Lung (tissue), 12 donors: ENCODE measurements around the gene CRY2. TPM values are rescaled to one million over a fixed set of nuclear protein-coding genes. Genes with fewer than 3 reads are reported as not detected.

Source experiments
- ATAC-seq: fragments of 200-7000 bp; cut with Tn5 transposase; one replicate; pipeline ENCODE4 v1.9.1; 2020; ENCODE audit warnings: moderate number of reproducible peaks; ENCODE audit not compliant: insufficient read depth, low FRiP score
- DNase-seq, 3 donors: peaks; one replicate each; pipeline ENCODE4 v3.0.0-alpha.2; 2013 to 2017
- H3K27ac ChIP-seq, 2 donors: one replicate each; pipeline ENCODE4 v1.5.1; 2013; ENCODE audit warnings: mild to moderate bottlenecking in 2 of 2, moderate library complexity in 2 of 2, control low read depth in 1 of 2, inconsistent platforms in 1 of 2, low read depth in 1 of 2, low read length in 1 of 2
- H3K27me3 ChIP-seq, 3 donors: one replicate each; pipeline ENCODE4 v1.5.1; 2013; ENCODE audit warnings: low read length in 2 of 3; ENCODE audit not compliant: control insufficient read depth in 3 of 3, insufficient read depth in 3 of 3
- H3K36me3 ChIP-seq, 4 donors: one replicate each; pipeline ENCODE4 v1.5.1; 2013; ENCODE audit warnings: low read length in 4 of 4, mild to moderate bottlenecking in 1 of 4, moderate library complexity in 1 of 4; ENCODE audit not compliant: control insufficient read depth in 4 of 4, insufficient read depth in 4 of 4
- H3K4me1 ChIP-seq, 5 donors: one replicate each; pipeline ENCODE4 v1.5.1; 2013; ENCODE audit warnings: low read length in 5 of 5, mild to moderate bottlenecking in 2 of 5, moderate library complexity in 1 of 5; ENCODE audit not compliant: control insufficient read depth in 5 of 5, insufficient read depth in 5 of 5
- H3K4me3 ChIP-seq: one replicate; pipeline ENCODE4 v1.5.1; 2013; ENCODE audit warnings: mild to moderate bottlenecking, control low read depth, moderate library complexity
- H3K9ac ChIP-seq, 2 donors: one replicate each; pipeline ENCODE4 v1.5.1; 2013; ENCODE audit warnings: low read length in 2 of 2, control low read depth in 1 of 2; ENCODE audit not compliant: insufficient read depth in 1 of 2
- H3K9me3 ChIP-seq, 4 donors: one replicate each; pipeline ENCODE4 v1.5.1; 2013; ENCODE audit warnings: low read length in 3 of 4, mild to moderate bottlenecking in 1 of 4, moderate library complexity in 1 of 4; ENCODE audit not compliant: control insufficient read depth in 4 of 4, insufficient read depth in 3 of 4
- CTCF ChIP-seq: IDR thresholded peaks from 2 replicates; pipeline ENCODE4 v1.5.1; 2012; ENCODE audit warnings: mild to moderate bottlenecking; ENCODE audit errors: control extremely low read depth, extremely low read depth
- WGBS, 2 donors: extraction: QIAGEN DNeasy Blood & Tissue Kit; methylation state at CpG; one replicate each; pipeline ENCODE4 v1.1.7; 2013; 5-methylcytosine and 5-hydroxymethylcytosine counted together
- polyA plus RNA-seq, 2 donors: library from polyadenylated mRNA; stranded (reverse); fragments of 200-250 nt; gene quantifications; one replicate each; pipeline ENCODE4 v1.2.1, GENCODE V29; 2013
- total RNA-seq, 2 donors: library from RNA; depleted of rRNA in 1 of 2; stranded (reverse); fragments of >200 nt in 1 of 2; gene quantifications; one replicate each; pipeline ENCODE4 v1.2.1, GENCODE V29; 2014 to 2021
- donor health status: control.
- donor health status: control.
- donor health status: Bipolar disorder and iron deficiency.
- donor health status: healthy.
- donor health status: DM: yes; HTN: yes; CAD: no.

Gene CRY2
- total and polyA plus RNA-seq, 4 donors, result 16.2 to 55.0 (median 34.2) TPM

- Histone ChIP-seq H3K27ac (peak overlapping the region; percentile 91 to 94), H3K36me3 (no peaks in the 10 kb centered on the region), H3K9ac (peak overlapping the region in 1 of 2 donors; percentile 80), H3K4me3 (no peak overlapping the region), H3K4me1 (peaks cover 5 to 20% (median 12%) of the 10 kb centered on the region in 5 donors), H3K9me3 (no peaks in the 10 kb centered on the region), H3K27me3 (no peaks in the 10 kb centered on the region)
- 80 to 85% methylated on average over 4 of the region's 4 CpGs for WGBS, 2 donors
- no peak for TF ChIP-seq CTCF
- no peak for ATAC-seq
- DNase-seq, result no peak
These were observed 1.1 kb upstream of the CRY2 start for GRCh38 chr11:45846174-45846675.

- DNase-seq, result peak; percentile 75 to 80 (median 76)
These were observed 639 bp downstream of the CRY2 start for GRCh38 chr11:45847911-45848316.

DNA sequence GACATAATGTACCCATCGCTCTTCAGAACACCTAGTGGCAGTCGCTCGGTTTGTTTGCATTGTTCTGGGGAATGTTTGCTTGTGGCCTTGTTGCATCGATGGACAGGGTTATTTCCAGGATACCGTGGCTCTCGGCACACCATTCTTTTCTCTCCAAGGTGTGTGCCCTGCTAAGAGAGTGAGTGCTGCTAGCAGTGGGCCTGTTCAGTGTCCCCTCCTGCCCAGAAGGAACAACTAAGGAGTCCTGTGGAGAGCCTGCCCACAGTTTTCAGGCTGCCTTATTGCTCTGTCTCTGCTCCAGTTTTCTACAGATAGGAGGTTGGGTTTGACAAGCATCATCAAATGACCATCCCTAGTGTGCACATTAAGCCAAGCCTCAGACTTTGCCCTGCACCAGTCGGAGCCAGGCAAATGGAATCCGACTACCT, 1.4 kb downstream of the CRY2 start:
- Histone ChIP-seq H3K27ac (peak overlapping the region; percentile 99 to 100), H3K9ac (peak overlapping the region; percentile 92 to 94), H3K4me3 (no peak overlapping the region), H3K9me3 (no peaks in the 10 kb centered on the region), H3K4me1 (peaks cover 5 to 24% (median 15%) of the 10 kb centered on the region in 5 donors), H3K36me3 (no peaks in the 10 kb centered on the region), H3K27me3 (no peaks in the 10 kb centered on the region)
- TF ChIP-seq CTCF, result no peak
- WGBS, 2 donors, result 53 to 87% methylated on average over 8 of the region's 8 CpGs
- ATAC-seq, result no peak
- no peak for DNase-seq

More at GRCh38 chr11:45847911-45848316, 639 bp downstream of the CRY2 start:
- no peaks in the 10 kb centered on the region for H3K27me3 ChIP-seq
- H3K9ac ChIP-seq, result peak overlapping the region; percentile 92 to 94
- ATAC-seq, result peak; percentile 25
- H3K36me3 ChIP-seq, result no peaks in the 10 kb centered on the region
- H3K9me3 ChIP-seq, result no peaks in the 10 kb centered on the region
- peaks cover 5 to 20% (median 15%) of the 10 kb centered on the region in 5 donors for H3K4me1 ChIP-seq
- H3K27ac ChIP-seq, result peak overlapping the region; percentile 99 to 100
- no peak for TF ChIP-seq CTCF
- 0% methylated on average over 16 of the region's 16 CpGs for WGBS, 2 donors
- peak overlapping the region; percentile 96 for H3K4me3 ChIP-seq

GRCh38 chr11:45850446-45850845, 3.2 kb downstream of the CRY2 start:
- Histone ChIP-seq H3K9me3 (no peaks in the 10 kb centered on the region), H3K4me3 (no peak overlapping the region), H3K9ac (no peak overlapping the region), H3K27ac (peak overlapping the region; percentile 27 to 37), H3K27me3 (no peaks in the 10 kb centered on the region), H3K36me3 (no peaks in the 10 kb centered on the region), H3K4me1 (peaks cover 5 to 32% (median 18%) of the 10 kb centered on the region in 5 donors)
- 67 to 75% methylated on average over 2 of the region's 2 CpGs for WGBS, 2 donors
- DNase-seq, result no peak
- TF ChIP-seq CTCF, result no peak
- ATAC-seq, result no peak
